B cell (primary cell): ENCODE results near the gene PLCD3. TPM values are rescaled to one million over a fixed set of nuclear protein-coding genes. Genes with fewer than 3 reads are reported as not detected.

Source experiments
- ATAC-seq: fragments of 200-7000 bp; cut with Tn5 transposase; one replicate; pipeline ENCODE4 v1.10.0; 2021; ENCODE audit warnings: low read depth, mild to moderate bottlenecking, moderate number of reproducible peaks, moderate library complexity
- CTCF ChIA-PET: fragments of 350-600 bp; sonication (Branson Sonifier 250); formaldehyde crosslinking; loops from one replicate; lab custom pipeline; 2021; ENCODE audit warnings: antibody characterized with exemption, inconsistent platforms; lab: Charles Lee
- POLR2A ChIA-PET: fragments of 350-600 bp; sonication (Branson Sonifier 250); formaldehyde crosslinking; loops from one replicate; lab custom pipeline; 2021; ENCODE audit warnings: antibody characterized with exemption; lab: Charles Lee
- DNase-seq: peaks from one replicate; pipeline ENCODE4 v3.0.0; 2013
- H2AFZ ChIP-seq: 2 replicates; pipeline ENCODE4 v1.6.1; 2012; ENCODE audit warnings: mild to moderate bottlenecking, low read depth, low read length; ENCODE audit not compliant: insufficient read depth, poor library complexity, severe bottlenecking
- H3K27ac ChIP-seq, 2 donors: 1 replicate in 1 of 2; 2 replicates in 1 of 2; pipeline ENCODE4 v1.5.1; 2012 to 2013; ENCODE audit warnings: low read length in 2 of 2, mild to moderate bottlenecking in 2 of 2, moderate library complexity in 1 of 2
- H3K27me3 ChIP-seq, 4 experiments: fragments of 200-600 bp in 1 of 4; sonication (generic) in 1 of 4; replicated peaks in 1 of 4; 1 replicate in 2 of 4; 2 replicates in 2 of 4; pipeline versions ENCODE4 v1.6.1 to v1.7.0; 2013 to 2016; ENCODE audit warnings: low read length in 3 of 4, mild to moderate bottlenecking in 2 of 4, mixed read lengths in 1 of 4, moderate library complexity in 1 of 4; ENCODE audit not compliant: insufficient read depth in 4 of 4, control insufficient read depth in 3 of 4; ENCODE audit errors: control extremely low read depth in 1 of 4
- H3K36me3 ChIP-seq, 2 experiments: replicated peaks in 1 of 2; 1 replicate in 1 of 2; 2 replicates in 1 of 2; pipeline versions ENCODE4 v1.6.1 to v1.7.1; 2013; ENCODE audit warnings: low read length in 1 of 2; ENCODE audit not compliant: insufficient read depth in 2 of 2, control insufficient read depth in 1 of 2; ENCODE audit errors: control extremely low read depth in 1 of 2, extremely low read depth in 1 of 2
- H3K4me1 ChIP-seq, 2 donors: fragments of 200-600 bp in 1 of 2; sonication (generic) in 1 of 2; 1 replicate in 1 of 2; 2 replicates in 1 of 2; pipeline versions ENCODE4 v1.5.1 to v1.6.1; 2013 to 2017; ENCODE audit warnings: low read length in 2 of 2; ENCODE audit not compliant: control insufficient read depth in 2 of 2, insufficient read depth in 2 of 2
- H3K4me2 ChIP-seq: replicated peaks from 2 replicates; pipeline ENCODE3; 2012; ENCODE audit warnings: mild to moderate bottlenecking, low read depth, low read length; ENCODE audit not compliant: poor library complexity, severe bottlenecking
- H3K4me3 ChIP-seq, 5 experiments: fragments of 200-600 bp in 1 of 5; sonication (generic) in 1 of 5; 1 replicate in 3 of 5; 2 replicates in 2 of 5; pipeline versions ENCODE4 v1.5.1 to v1.7.0; 2011 to 2016; ENCODE audit warnings: low read length in 4 of 5, mild to moderate bottlenecking in 4 of 5, low read depth in 2 of 5, control low read depth in 1 of 5, moderate library complexity in 1 of 5; ENCODE audit not compliant: insufficient read depth in 1 of 5; ENCODE audit errors: control extremely low read depth in 1 of 5, extremely low read depth in 1 of 5
- H3K79me2 ChIP-seq: fragments of 200-600 bp; sonication (generic); one replicate; pipeline ENCODE4 v1.6.0; 2016; ENCODE audit warnings: low read length; ENCODE audit not compliant: control insufficient read depth, insufficient read depth
- H3K9ac ChIP-seq: fragments of 200-600 bp; sonication (generic); 2 replicates; pipeline ENCODE4 v1.6.1; 2017; ENCODE audit warnings: mild to moderate bottlenecking, low read length, moderate library complexity
- H3K9me3 ChIP-seq, 3 donors: one replicate each; pipeline versions ENCODE4 v1.6.1 to v1.7.1; 2013; ENCODE audit warnings: low read length in 2 of 3; ENCODE audit not compliant: control insufficient read depth in 2 of 3, insufficient read depth in 1 of 3; ENCODE audit errors: control extremely low read depth in 1 of 3
- H4K20me1 ChIP-seq: 2 replicates; pipeline ENCODE4 v1.6.0; 2012; ENCODE audit warnings: mild to moderate bottlenecking, low read length; ENCODE audit not compliant: insufficient read depth, control insufficient read depth, poor library complexity, severe bottlenecking
- H3K27ac Mint-ChIP-seq: one replicate; pipeline ENCODE4 v1.8.0; 2021; ENCODE audit warnings: mixed read lengths
- H3K27me3 Mint-ChIP-seq: one replicate; pipeline ENCODE4 v1.8.0; 2021; ENCODE audit warnings: mixed read lengths
- H3K4me1 Mint-ChIP-seq: one replicate; pipeline ENCODE4 v1.8.0; 2021; ENCODE audit warnings: mixed read lengths
- H3K4me3 Mint-ChIP-seq: one replicate; pipeline ENCODE4 v1.8.0; 2021; ENCODE audit warnings: mixed read lengths
- H3K9me3 Mint-ChIP-seq: one replicate; pipeline ENCODE4 v1.8.0; 2022; ENCODE audit warnings: mixed read lengths; ENCODE audit not compliant: insufficient read depth
- EZH2 ChIP-seq: IDR thresholded peaks from 2 replicates; pipeline ENCODE4 v1.6.1; 2012; ENCODE audit warnings: borderline replicate concordance, low read depth, mild to moderate bottlenecking, moderate library complexity, low read length; ENCODE audit not compliant: insufficient read depth, poor library complexity, severe bottlenecking
- WGBS: methylation state at CpG from one replicate; pipeline ENCODE4 v1.1.5; 2013; ENCODE audit warnings: missing lambda C conversion rate; ENCODE audit not compliant: insufficient coverage; 5-methylcytosine and 5-hydroxymethylcytosine counted together
- intact Hi-C: fragments of 100-400 bp; cut with micrococcal nuclease; formaldehyde crosslinking; loops from one replicate; pipeline ENCODE4 v1.10.0; 2022
- polyA plus RNA-seq: library from polyadenylated mRNA; depleted of rRNA; stranded (reverse); fragments of >200 nt; gene quantifications from 2 replicates; pipeline ENCODE4 v1.2.3, GENCODE V29; 2012
- total RNA-seq, 2 donors: library from RNA; stranded (reverse); fragments of 120-200 nt in 1 of 2; gene quantifications; 1 replicate in 1 of 2; 2 replicates in 1 of 2; pipeline versions ENCODE4 v1.2.3 to v1.2.4, GENCODE V29; 2013 to 2022
- TF ChIP-seq, protein P1 (sequence below): fragments of 200-600 bp; IDR thresholded peaks from one replicate; pipeline ENCODE4 v1.8.0; 2022; ENCODE audit warnings: antibody characterized with exemption, mild to moderate bottlenecking

Gene PLCD3
- total and polyA plus RNA-seq, 2 donors (not counting 1 experiment from before 2014, with no cell fraction given) = 0.54 to 2.2 TPM

DNA sequence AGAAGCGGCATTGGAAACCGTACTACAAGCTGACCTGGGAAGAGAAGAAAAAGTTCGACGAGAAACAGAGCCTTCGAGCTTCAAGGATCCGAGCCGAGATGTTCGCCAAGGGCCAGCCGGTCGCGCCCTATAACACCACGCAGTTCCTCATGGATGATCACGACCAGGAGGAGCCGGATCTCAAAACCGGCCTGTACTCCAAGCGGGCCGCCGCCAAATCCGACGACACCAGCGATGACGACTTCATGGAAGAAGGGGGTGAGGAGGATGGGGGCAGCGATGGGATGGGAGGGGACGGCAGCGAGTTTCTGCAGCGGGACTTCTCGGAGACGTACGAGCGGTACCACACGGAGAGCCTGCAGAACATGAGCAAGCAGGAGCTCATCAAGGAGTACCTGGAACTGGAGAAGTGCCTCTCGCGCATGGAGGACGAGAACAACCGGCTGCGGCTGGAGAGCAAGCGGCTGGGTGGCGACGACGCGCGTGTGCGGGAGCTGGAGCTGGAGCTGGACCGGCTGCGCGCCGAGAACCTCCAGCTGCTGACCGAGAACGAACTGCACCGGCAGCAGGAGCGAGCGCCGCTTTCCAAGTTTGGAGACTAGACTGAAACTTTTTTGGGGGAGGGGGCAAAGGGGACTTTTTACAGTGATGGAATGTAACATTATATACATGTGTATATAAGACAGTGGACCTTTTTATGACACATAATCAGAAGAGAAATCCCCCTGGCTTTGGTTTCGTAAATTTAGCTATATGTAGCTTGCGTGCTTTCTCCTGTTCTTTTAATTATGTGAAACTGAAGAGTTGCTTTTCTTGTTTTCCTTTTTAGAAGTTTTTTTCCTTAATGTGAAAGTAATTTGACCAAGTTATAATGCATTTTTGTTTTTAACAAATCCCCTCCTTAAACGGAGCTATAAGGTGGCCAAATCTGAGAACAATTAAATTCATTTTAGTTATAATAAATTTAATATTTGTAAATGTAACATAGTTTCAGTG, 17.7 kb upstream of the PLCD3 start:
- H3K27ac ChIP-seq = peak overlapping the region; percentile 47 to 52
- ATAC-seq = no peak
- peak overlapping the region; percentile 78 for H3K9ac ChIP-seq
- H2AFZ ChIP-seq = peak overlapping the region; percentile 65
- intact Hi-C loops = loop anchor here (1.0 to 5.0 kb wide), 5 partner anchors 23 to 1143 kb away; no protein-coding TSS in a partner anchor
- peaks cover 23% of the 10 kb centered on the region for H4K20me1 ChIP-seq
- H3K4me1 Mint-ChIP-seq = peaks cover 51% of the 10 kb centered on the region
- H3K9me3 Mint-ChIP-seq = no peaks in the 10 kb centered on the region
- H3K4me3 Mint-ChIP-seq = peak overlapping the region; percentile 91
- H3K27me3 Mint-ChIP-seq = no peaks in the 10 kb centered on the region
- CTCF ChIA-PET = interaction anchor here (0.6 to 7.5 kb wide), 19 partner anchors 10 to 245 kb away, joined by 3 to 242 read pairs (median 5); partner anchors contain the start of genes ACBD4, FMNL1, HEXIM2 and PLCD3
- H3K9me3 ChIP-seq = no peaks in the 10 kb centered on the region
- no peaks in the 10 kb centered on the region for H3K27me3 ChIP-seq
- peaks cover 58% of the 10 kb centered on the region for H3K79me2 ChIP-seq
- peak overlapping the region; percentile 69 to 96 (median 85) for H3K4me3 ChIP-seq
- POLR2A ChIA-PET = interaction anchor here (0.6 to 6.6 kb wide), 14 partner anchors 11 to 1789 kb away, joined by 3 to 246 read pairs (median 8); partner anchors contain the start of genes ACBD4, FMNL1 and HEXIM2
- H3K27ac Mint-ChIP-seq = peak overlapping the region; percentile 99
- DNase-seq = no peak
- TF ChIP-seq EZH2 = no peak
- TF ChIP-seq, protein P1, sequence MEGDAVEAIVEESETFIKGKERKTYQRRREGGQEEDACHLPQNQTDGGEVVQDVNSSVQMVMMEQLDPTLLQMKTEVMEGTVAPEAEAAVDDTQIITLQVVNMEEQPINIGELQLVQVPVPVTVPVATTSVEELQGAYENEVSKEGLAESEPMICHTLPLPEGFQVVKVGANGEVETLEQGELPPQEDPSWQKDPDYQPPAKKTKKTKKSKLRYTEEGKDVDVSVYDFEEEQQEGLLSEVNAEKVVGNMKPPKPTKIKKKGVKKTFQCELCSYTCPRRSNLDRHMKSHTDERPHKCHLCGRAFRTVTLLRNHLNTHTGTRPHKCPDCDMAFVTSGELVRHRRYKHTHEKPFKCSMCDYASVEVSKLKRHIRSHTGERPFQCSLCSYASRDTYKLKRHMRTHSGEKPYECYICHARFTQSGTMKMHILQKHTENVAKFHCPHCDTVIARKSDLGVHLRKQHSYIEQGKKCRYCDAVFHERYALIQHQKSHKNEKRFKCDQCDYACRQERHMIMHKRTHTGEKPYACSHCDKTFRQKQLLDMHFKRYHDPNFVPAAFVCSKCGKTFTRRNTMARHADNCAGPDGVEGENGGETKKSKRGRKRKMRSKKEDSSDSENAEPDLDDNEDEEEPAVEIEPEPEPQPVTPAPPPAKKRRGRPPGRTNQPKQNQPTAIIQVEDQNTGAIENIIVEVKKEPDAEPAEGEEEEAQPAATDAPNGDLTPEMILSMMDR = no peak
- WGBS = under 1% methylated on average over 53 of the region's 56 CpGs
- peaks cover 29 to 52% of the 10 kb centered on the region in 2 donors for H3K4me1 ChIP-seq
- peak overlapping the region; percentile 93 for H3K4me2 ChIP-seq
- no peaks in the 10 kb centered on the region for H3K36me3 ChIP-seq
